HG03460 (cell line): ENCODE data around the gene NMNAT3.
A peak's percentile ranks its signal among the peaks of the same experiment; 100 is the strongest.

Experiments
- ATAC-seq: cut with Tn5 transposase; IDR thresholded peaks from one replicate; pipeline ENCODE4 v1.9.1; 2021; ENCODE audit not compliant: unreplicated experiment

NMNAT3 gene

GRCh38 chr3:139552632-139553365, 125.0 kb downstream of the NMNAT3 start:
- ATAC-seq, result no peak

GRCh38 chr3:139548801-139549200, 129.0 kb downstream of the NMNAT3 start:
- ATAC-seq, result no peak

GRCh38 chr3:139547666-139548065, 130.1 kb downstream of the NMNAT3 start:
- no peak for ATAC-seq

DNA sequence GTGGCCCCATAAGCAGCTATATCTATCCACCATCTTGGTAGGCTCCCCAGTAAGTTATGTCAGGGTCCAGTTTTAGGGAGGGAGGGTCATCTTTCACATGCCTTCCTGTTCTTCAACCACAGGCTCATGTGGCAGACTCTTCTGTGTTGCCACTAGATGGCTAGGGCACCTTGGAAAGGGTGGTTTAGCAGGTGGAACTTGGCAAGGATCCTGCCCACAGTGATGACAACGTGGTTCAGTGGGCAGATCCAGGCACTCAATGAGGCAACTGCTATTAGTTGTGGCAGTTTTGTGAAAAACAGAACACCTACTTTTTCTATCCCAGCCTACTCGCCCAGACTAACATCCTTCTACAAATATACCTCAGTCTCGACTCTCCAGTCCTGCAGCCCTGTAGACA, 131.0 kb downstream of the NMNAT3 start:
- no peak for ATAC-seq

DNA sequence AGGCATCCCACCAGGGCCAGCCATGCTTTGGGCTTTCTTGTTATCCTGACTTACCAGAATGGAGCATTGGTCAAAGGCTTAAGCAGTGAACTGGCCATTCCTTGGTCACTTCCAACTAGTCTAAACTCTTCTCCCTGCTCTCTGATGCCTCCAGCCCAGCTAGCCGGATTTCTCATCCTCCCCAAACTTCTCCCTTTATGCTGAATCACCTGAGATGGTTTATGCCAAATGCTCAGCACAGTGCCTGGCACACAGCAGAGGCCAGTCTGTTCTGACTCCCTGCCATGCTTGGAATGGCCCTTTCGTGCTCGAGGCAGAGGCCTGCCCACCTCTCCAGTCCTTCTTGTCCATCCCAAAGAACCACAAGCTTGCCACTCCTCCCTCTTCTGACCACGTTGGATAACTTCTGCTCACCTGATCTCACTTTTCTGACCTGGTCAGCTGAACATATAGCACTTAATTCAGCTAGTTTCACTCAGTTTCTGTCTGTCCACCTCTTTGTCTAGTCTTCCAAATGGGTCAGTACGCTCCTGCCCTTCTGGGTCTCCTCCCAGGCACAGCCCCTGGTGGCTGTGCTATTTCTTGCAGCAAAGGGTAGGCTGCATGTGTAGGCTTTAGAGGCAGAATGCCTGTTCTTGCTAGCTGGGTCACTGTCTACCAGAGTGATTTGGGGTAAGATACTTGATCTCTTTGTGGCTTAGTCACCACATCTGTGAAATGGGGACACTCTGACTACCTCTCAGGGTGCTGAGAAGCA, 136.1 kb downstream of the NMNAT3 start:
- no peak for ATAC-seq

- ATAC-seq, result no peak
These were observed 136.9 kb downstream of the NMNAT3 start for GRCh38 chr3:139540651-139541531.

GRCh38 chr3:139538733-139539132, 139.0 kb downstream of the NMNAT3 start:
- no peak for ATAC-seq

DNA sequence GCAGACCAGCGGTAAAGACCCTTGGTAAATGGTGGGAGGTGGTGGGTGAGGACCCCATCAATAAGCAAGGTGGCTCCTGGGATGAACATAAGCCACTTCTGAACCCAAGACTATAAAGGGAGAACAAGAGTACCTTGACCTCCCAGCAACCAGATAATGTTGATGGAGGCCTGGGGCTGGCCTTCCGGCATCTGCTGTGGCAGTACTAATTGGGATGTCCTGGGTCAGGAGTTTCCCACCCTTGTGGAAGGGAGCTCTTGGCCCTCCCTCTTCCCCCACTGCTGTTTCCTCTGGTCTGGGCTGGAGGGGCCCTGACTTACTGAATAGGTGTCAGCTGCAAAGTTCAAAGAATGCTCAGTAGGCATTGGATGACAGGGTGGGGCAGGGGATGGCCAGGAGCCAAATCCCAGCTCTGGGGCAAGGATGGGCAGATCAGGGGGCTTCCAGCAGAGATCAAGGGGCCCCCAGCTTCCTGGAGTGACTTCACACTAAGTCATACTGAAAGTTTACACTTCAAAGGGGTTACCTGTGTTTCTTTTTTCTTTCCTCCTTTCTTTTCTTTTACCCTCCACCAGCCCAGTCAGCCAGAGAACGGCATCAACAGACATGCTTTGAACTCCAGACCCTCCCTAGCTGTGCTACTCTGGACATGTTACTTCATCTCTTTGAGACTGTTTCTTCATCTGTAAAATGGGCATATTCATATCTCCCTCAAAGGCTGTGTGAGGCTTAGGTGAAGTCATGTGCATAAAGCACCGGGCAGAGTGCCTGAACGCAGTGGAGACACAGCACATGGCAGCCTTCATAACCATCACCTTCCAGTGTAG, 139.8 kb downstream of the NMNAT3 start:
- no peak for ATAC-seq

DNA sequence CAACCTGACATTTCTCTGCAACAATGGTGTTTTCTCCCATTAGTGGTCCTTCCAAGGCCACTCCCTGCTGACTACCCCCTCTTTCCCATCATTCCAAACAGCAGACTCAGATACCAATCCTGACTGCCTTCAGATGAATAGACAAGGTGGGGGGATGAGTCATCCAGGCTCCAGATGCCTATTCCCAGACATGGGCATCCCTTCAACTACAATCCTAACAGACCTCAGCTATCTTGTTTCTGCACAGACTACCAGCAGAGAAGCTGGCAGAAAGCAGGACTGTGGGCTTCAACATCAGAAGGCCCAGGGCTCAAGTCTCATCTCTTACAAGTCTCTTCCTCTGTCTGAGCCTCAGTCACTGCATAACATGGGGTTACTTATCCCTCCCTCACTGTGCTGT, 140.4 kb downstream of the NMNAT3 start:
- ATAC-seq, result no peak

GRCh38 chr3:139534992-139535879, 142.5 kb downstream of the NMNAT3 start:
- no peak for ATAC-seq

DNA sequence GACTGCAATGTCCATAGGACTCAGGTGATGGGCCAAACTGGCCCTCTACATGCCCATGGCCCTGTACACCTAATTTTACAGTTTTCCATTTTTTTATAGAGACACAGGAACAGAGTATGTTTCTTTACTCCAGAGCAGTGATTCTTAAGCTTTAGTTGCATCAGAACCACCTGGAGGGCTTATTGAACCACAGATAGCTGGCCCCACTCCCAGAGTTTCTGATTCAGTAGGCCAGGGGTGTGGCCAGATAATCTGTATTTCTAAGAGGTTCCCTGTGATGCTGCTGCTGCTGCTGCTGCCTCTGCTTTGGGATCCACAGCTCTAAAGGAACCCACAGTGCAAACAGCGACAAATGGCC, 143.3 kb downstream of the NMNAT3 start:
- peak; percentile 58 for ATAC-seq

GRCh38 chr3:139533781-139534454, 143.9 kb downstream of the NMNAT3 start:
- peak; percentile 35 for ATAC-seq

GRCh38 chr3:139532976-139533375, 144.8 kb downstream of the NMNAT3 start:
- no peak for ATAC-seq

DNA sequence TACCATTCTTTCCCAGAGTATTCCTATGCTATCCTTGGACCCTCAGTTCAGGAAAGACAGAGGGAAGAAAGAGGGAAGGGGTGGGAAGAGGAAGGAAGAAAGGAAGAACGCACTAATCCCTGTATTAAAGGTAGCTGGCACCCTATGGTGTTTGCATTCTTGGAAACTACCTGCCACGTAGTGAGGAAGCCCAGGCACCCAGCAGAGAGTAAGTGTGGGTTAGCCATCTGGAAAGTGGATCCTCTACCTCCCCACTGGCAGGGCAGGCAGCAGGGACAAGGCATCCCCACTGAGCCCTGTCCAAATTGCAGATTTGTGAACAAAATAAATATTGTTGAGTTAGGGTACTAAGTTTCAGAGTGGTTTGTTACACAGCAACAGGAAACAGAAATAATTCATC, 147.1 kb downstream of the NMNAT3 start:
- ATAC-seq, result no peak

DNA sequence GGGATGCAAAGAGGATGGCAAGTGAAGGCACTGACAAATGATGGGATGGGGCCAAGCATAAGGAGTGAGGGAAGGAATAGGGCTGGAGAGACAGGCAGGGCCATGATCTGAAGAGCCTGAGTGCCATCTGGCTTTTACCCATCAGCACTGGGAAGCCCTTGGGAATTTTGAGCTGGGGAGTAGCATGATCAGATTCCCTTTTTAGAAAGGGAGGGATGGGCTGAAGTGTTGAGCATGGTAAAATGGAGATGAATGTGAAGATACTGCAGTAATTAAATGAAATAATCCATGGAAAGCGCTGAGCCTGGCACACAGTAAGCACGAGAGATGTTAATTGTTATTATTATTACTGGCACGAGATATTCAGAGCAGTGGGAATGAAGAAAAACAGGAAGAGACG, 148.1 kb downstream of the NMNAT3 start:
- no peak for ATAC-seq

DNA sequence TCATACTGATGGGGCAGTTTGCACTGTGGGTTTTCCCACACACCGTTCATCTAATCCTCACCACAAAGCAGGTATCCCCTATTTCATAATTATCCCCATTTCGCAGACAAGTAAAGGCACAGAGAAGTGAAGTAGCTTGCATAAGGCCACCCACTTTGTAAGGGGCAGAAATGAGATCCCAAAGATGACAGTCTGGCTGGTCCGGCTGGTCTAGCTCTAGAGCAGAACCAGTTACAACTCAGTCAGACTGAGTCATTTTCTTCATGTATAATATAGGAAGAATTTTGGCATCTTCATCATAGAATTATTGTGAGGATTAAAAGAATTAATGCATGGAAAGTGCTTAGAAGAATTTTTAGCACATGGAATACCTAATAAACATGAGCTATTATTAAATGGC, 148.8 kb downstream of the NMNAT3 start:
- no peak for ATAC-seq

- no peak for ATAC-seq
These were observed 149.5 kb downstream of the NMNAT3 start for GRCh38 chr3:139528281-139528680.

DNA sequence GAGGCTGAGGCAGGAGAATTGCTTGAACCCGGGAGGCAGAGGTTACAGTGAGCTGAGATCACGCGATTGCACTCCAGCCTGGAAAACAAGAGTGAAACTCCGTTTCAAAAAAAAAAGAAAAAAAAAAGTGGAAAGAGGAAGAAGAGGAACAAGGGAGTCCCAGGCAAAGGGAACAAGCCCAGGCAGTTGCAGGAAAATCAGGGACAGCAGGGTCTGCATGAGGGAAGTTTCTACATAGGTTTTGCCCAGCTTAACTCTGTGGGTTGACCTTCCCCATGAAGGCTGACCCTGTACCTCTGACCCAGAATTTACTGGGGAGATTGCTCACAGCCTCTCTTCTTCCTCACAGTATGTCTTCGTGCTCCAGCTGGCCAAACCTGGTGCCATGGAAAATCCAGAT, 150.5 kb downstream of the NMNAT3 start:
- ATAC-seq, result no peak

- ATAC-seq, result no peak
These were observed 151.6 kb downstream of the NMNAT3 start for GRCh38 chr3:139526146-139526545.
